Upper lobe of right lung (tissue), 1 donor: ENCODE measurements around the gene SLC25A36. TPM values are rescaled to one million over a fixed set of nuclear protein-coding genes. Genes with fewer than 3 reads are reported as not detected.
A peak's percentile ranks its signal among the peaks of the same experiment; 100 is the strongest.

Experiments
- ATAC-seq: fragments of 200-7000 bp; cut with Tn5 transposase; one replicate; pipeline ENCODE4 v1.9.1; 2020; ENCODE audit warnings: mild to moderate bottlenecking, moderate library complexity
- DNase-seq: peaks from one replicate; pipeline ENCODE4 v3.0.0-alpha.2; 2020
- H3K27ac ChIP-seq: fragments of 200-600 bp; one replicate; pipeline ENCODE4 v1.8.0; 2022
- H3K27me3 ChIP-seq: fragments of 200-600 bp; one replicate; pipeline ENCODE4 v1.8.0; 2022; ENCODE audit warnings: mild to moderate bottlenecking
- H3K36me3 ChIP-seq: fragments of 200-600 bp; one replicate; pipeline ENCODE4 v1.8.0; 2022
- H3K4me1 ChIP-seq: fragments of 200-600 bp; one replicate; pipeline ENCODE4 v1.8.0; 2022
- H3K4me3 ChIP-seq: fragments of 200-600 bp; one replicate; pipeline ENCODE4 v1.8.0; 2022; ENCODE audit warnings: mild to moderate bottlenecking
- H3K9me3 ChIP-seq: fragments of 200-600 bp; one replicate; pipeline ENCODE4 v1.8.0; 2022
- CTCF ChIP-seq: fragments of 200-600 bp; IDR thresholded peaks from one replicate; pipeline ENCODE4 v1.8.0; 2022; ENCODE audit warnings: antibody characterized with exemption
- intact Hi-C: fragments of 100-400 bp; cut with DNase I; formaldehyde crosslinking; loops from one replicate; pipeline ENCODE4 v1.11.0; 2022
- total RNA-seq: library from RNA; stranded (reverse); fragmentation: NEBNext Ultra II Directional; extraction: Animal tissue kit (Norgen Biotek cat#: 25700); gene quantifications from one replicate; pipeline ENCODE4 v1.2.1, GENCODE V29; 2021
- donor health status: DM: no; HTN: yes; CAD: no; lungs with severe emphysema.

SLC25A36 gene
- total RNA-seq, 1 donor from 2014 or later, result 83.4 TPM

- no peak overlapping the region for H3K4me3 ChIP-seq
- no peaks in the 10 kb centered on the region for H3K4me1 ChIP-seq
- no peak for TF ChIP-seq CTCF
- no peaks in the 10 kb centered on the region for H3K9me3 ChIP-seq
- ATAC-seq, result no peak
- no peaks in the 10 kb centered on the region for H3K36me3 ChIP-seq
- no peaks in the 10 kb centered on the region for H3K27me3 ChIP-seq
- intact Hi-C loops, result no loop called here
- no peak overlapping the region for H3K27ac ChIP-seq
- no peak for DNase-seq
These were observed 38.4 kb upstream of the SLC25A36 start for GRCh38 chr3:140903196-140903595.

DNA sequence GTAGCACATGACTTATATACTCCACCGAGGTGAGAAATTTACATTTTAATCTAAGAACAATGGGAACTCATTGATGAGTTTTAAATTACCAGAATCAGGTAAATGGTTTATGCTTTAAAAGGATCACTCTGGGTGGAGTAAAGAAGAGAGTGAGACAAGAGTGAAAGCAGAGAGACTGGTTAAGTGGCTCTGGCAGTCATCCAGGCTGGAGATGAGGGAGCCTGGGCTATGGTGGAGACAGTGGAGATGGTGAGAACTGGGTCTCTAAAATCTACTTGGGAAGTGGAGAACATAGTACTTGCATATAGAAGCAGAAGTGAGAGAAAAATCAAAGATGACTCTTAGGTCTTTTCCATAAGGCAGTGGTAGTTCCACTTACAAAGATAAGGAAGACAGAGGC is 37.1 kb upstream of the SLC25A36 start:
- DNase-seq, result no peak
- ATAC-seq, result no peak
- Histone ChIP-seq H3K9me3 (no peaks in the 10 kb centered on the region), H3K36me3 (no peaks in the 10 kb centered on the region), H3K27me3 (no peaks in the 10 kb centered on the region), H3K4me3 (no peak overlapping the region), H3K4me1 (no peaks in the 10 kb centered on the region), H3K27ac (no peak overlapping the region)
- TF ChIP-seq CTCF, result no peak
- intact Hi-C loops, result no loop called here

GRCh38 chr3:140905559-140905958 is 36.1 kb upstream of the SLC25A36 start:
- DNase-seq, result no peak
- H3K9me3 ChIP-seq, result no peaks in the 10 kb centered on the region
- intact Hi-C loops, result no loop called here
- no peaks in the 10 kb centered on the region for H3K27me3 ChIP-seq
- no peaks in the 10 kb centered on the region for H3K4me1 ChIP-seq
- H3K36me3 ChIP-seq, result no peaks in the 10 kb centered on the region
- no peak overlapping the region for H3K4me3 ChIP-seq
- TF ChIP-seq CTCF, result no peak
- ATAC-seq, result no peak
- no peak overlapping the region for H3K27ac ChIP-seq

DNA sequence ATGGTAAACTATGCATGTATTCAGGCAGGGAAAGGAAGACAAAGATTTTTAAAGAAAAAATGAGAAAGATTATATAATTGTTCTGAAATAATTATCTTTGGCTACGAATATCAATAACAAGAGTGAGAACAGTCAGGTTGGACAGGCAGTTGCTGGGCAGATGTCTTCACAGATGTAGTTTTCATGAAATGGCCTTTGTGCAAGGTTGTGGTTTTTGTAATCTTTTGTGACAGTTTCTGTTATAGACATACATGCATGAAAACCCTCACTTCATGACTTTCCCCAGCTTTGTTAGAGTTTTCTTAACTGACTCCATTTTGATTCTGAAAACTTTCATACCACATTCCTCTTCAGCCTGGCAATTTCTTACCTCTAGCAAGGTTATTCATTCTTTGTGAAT is 34.9 kb upstream of the SLC25A36 start:
- Histone ChIP-seq H3K27ac (no peak overlapping the region), H3K4me1 (no peaks in the 10 kb centered on the region), H3K27me3 (no peaks in the 10 kb centered on the region), H3K36me3 (no peaks in the 10 kb centered on the region), H3K9me3 (no peaks in the 10 kb centered on the region), H3K4me3 (no peak overlapping the region)
- intact Hi-C loops, result no loop called here
- TF ChIP-seq CTCF, result no peak
- ATAC-seq, result no peak
- DNase-seq, result no peak

GRCh38 chr3:140910860-140911259 is 30.8 kb upstream of the SLC25A36 start:
- Histone ChIP-seq H3K4me1 (no peaks in the 10 kb centered on the region), H3K9me3 (no peaks in the 10 kb centered on the region), H3K4me3 (no peak overlapping the region), H3K27ac (no peak overlapping the region), H3K27me3 (no peaks in the 10 kb centered on the region), H3K36me3 (no peaks in the 10 kb centered on the region)
- intact Hi-C loops, result no loop called here
- no peak for TF ChIP-seq CTCF
- DNase-seq (no peak), ATAC-seq (peak; percentile 27)

DNA sequence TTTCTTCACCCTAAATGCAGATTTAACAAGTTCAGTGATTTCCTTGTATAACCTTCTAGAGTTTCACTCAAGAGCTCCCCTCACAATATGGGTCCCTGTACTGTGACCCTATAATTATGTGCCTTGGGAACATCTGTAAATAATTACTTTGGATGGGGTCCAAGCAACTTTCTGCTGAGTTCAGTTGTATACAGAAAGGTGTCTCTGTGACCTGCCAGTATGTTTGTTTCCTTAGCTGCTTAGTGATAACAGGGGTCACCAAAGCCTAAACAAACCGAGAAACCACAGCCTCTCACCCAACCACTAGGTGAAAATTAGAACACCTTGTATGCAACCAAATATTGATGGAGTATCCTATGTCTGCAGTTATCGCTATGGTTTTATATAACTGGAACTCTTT is 29.8 kb upstream of the SLC25A36 start:
- Histone ChIP-seq H3K36me3 (no peaks in the 10 kb centered on the region), H3K27ac (no peak overlapping the region), H3K9me3 (no peaks in the 10 kb centered on the region), H3K27me3 (no peaks in the 10 kb centered on the region), H3K4me1 (no peaks in the 10 kb centered on the region), H3K4me3 (no peak overlapping the region)
- ATAC-seq (no peak), DNase-seq (no peak)
- intact Hi-C loops, result no loop called here
- TF ChIP-seq CTCF, result no peak
